Sigmoid colon (tissue), 3 donors: ENCODE results near the gene ASCL3.

Experiments used
- POLR2A ChIP-seq, 2 donors: fragments of 450-650 bp; IDR thresholded peaks; one replicate each; pipeline ENCODE4 v1.6.1; 2016; ENCODE audit warnings: antibody characterized with exemption in 2 of 2, mild to moderate bottlenecking in 2 of 2, moderate library complexity in 2 of 2
- TF ChIP-seq, protein P1 (sequence below), 4 experiments: fragments of 450-650 bp in 3 of 4; fragments of 200-600 bp in 1 of 4; IDR thresholded peaks; one replicate each; pipeline ENCODE4 v1.5.1; 2016 to 2019; ENCODE audit warnings: antibody characterized with exemption in 4 of 4, mild to moderate bottlenecking in 3 of 4, moderate library complexity in 2 of 4

DNA sequence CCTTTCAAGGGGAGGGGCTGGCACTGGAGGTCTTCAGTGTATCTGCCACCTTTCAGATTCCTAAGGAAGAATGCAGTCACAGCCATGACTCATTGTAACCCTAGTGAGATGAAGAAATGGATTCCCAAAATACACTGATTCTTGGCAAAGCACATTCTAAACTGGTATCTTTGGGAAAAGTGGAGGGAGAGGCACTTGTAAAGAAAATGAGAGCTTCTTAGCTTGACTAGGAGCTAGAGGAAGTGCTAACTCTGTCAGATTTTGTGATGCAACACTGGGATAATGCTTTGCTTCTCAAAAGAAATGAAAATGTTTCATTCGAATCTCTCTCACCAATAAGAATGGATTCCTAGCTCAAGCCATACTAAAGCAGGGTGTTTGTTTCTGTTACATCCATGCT is 46.6 kb upstream of the ASCL3 start:
- TF ChIP-seq, protein P1, sequence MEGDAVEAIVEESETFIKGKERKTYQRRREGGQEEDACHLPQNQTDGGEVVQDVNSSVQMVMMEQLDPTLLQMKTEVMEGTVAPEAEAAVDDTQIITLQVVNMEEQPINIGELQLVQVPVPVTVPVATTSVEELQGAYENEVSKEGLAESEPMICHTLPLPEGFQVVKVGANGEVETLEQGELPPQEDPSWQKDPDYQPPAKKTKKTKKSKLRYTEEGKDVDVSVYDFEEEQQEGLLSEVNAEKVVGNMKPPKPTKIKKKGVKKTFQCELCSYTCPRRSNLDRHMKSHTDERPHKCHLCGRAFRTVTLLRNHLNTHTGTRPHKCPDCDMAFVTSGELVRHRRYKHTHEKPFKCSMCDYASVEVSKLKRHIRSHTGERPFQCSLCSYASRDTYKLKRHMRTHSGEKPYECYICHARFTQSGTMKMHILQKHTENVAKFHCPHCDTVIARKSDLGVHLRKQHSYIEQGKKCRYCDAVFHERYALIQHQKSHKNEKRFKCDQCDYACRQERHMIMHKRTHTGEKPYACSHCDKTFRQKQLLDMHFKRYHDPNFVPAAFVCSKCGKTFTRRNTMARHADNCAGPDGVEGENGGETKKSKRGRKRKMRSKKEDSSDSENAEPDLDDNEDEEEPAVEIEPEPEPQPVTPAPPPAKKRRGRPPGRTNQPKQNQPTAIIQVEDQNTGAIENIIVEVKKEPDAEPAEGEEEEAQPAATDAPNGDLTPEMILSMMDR (IDR thresholded peaks at IDR 0.05), result no peak
- no peak for TF ChIP-seq POLR2A (IDR thresholded peaks at IDR 0.05)
